GM19351 (cell line): ENCODE measurements around the gene LRRC46.

ENCODE experiments used
- ATAC-seq: cut with Tn5 transposase; IDR thresholded peaks from one replicate; pipeline ENCODE4 v1.9.1; 2021; ENCODE audit warnings: mild to moderate bottlenecking, moderate library complexity; ENCODE audit not compliant: unreplicated experiment

The LRRC46 gene

GRCh38 chr17:47808830-47809480, 22.5 kb upstream of the LRRC46 start:
- no peak for ATAC-seq

DNA sequence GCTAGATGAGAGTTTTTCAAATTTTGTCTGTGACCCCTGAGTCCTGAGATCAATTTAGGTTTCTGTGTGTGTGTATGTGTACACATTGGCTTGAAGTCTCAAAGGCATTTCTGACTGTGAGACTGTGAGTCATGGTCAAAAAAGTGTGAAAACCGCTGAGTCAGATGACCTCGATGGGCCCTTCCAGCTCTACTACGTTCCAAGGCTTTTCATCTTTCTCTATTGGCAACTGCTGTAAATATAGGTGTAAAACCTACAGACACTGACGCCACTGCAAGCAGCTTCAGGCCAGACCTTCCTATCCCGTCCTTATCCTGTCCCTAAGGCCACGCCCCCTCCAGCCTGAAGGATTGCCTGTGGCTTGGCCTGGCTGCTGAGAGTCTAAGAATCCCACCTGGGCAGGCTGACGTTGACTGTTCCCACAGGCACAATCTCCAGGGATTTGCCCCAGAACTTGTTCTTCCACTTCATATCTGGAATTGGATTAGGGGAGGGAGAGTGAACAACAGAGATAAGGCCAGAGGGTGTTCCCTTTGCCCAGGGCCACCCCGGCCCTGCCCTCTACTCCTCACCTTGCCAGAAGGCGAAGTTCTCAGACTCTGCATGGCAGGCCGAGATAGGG, 21.2 kb upstream of the LRRC46 start:
- no peak for ATAC-seq

GRCh38 chr17:47810901-47811635, 20.4 kb upstream of the LRRC46 start:
- ATAC-seq = no peak

- ATAC-seq = no peak
Observed at GRCh38 chr17:47811709-47812108, 19.8 kb upstream of the LRRC46 start.

DNA sequence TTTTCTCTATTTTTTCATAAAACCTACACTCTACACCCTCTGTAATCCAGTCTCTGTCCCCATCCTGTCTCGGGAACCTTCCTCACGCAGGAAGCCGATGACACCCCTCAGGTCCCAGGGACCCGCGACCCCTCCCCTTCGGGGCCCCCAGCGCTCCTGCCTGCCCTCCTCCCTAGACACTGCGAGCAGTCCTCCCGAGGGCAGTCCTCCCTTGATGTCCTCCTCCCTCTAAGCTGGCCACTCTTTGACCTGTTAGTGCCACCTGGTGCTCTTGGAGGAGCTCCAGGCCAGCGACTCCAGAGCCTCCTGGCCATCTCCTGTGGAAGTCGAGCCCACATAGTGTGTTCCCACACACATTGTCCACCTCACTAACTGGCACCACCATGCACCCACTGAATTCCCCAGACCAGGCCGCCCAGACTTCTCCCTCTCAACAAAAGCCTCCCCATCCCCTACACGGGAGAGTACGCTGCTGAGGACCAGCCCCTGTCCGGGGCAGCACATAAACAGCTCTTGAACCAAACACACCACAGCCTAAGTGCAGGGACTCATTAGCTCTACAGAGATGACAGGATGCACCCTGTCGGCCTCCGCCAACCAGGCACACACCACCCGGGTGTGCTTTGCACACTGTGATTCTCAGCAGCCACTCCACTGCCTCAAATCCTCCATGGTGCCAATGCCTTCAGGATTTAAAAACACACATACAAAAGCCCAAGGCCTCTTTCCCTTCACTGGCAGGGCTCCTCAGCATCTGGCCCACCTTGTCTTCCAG, 19.1 kb upstream of the LRRC46 start:
- no peak for ATAC-seq

GRCh38 chr17:47813077-47813476, 18.4 kb upstream of the LRRC46 start:
- ATAC-seq = no peak

DNA sequence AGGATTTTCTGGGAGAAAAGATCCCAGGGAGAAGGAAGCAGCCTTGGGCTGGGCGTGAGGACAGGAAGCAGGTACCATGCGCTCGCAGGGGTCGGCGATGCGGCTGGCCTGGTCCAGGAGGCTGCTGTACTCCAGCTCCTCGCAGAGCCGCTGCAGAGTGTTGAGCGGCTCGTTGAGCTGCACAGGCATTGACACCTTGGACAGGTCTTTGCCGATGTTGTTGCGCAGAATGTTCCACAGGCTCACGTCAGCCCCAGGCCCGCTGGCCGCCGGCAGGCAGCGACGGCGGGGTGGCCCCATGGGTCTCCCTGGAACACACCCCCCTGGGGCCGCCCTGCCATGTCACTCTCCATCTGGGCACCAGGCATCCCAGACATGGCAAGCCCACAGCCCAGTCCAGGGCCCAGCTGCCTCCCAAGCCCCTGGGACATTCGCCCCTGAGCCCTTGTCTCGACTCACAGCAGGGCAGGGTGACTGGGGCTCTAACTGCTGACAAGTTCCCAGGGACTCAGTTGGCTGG, 17.9 kb upstream of the LRRC46 start:
- ATAC-seq = no peak

- no peak for ATAC-seq
Observed at GRCh38 chr17:47815106-47815918, 16.2 kb upstream of the LRRC46 start.

GRCh38 chr17:47816111-47816735, 15.2 kb upstream of the LRRC46 start:
- no peak for ATAC-seq

DNA sequence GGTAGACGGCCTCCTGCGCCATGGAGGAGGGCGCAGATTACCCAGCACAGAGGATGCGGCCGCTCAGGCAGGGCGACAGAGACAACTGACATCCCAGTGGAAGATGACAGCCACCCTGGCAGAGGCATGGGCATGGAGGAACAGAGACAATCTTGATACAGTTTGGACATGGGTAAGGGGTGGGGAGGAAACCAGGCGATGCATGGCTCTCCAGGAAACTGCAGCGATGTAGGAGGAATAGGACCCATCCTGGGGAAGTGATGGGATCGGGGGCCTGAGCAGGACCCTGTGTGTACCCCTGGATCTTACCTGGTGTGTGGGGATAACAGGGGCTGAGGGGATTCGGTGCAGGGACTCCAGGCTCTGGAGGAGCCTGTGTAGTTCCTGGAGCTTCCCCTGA, 14.5 kb upstream of the LRRC46 start:
- no peak for ATAC-seq

DNA sequence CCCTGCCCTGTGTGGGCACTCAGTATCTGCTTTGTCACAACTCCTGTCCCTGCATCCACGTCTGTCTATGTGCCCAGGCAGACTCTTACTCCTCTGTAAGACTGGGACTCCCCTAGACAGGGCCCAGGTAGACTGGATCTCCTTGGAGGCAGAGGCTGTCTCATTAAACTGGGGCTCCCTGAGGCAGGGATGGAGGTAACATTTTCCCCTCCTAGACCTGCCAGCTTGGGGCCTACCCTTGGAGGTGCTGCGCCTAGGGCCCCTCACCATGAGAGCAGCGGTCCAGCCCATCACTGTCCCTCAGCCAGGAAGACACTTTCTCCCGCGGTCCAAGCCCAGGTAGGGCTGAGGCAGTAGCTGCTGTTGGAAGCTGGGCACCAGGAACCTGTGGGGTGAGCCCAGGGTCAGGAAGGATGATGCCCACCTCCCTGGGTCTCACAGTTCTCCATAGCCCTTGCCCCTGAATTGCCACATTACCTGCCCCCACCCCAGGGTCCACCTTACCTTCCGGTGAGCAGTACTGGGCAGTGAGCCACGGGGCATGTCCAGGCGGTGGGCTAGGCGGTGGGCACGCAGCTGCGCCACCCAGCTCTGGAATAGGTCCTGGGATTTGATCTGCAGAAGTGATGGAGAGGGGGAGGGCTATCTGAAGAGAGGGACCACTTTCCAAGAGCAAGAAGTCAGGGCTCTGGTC, 13.3 kb upstream of the LRRC46 start:
- ATAC-seq = no peak

DNA sequence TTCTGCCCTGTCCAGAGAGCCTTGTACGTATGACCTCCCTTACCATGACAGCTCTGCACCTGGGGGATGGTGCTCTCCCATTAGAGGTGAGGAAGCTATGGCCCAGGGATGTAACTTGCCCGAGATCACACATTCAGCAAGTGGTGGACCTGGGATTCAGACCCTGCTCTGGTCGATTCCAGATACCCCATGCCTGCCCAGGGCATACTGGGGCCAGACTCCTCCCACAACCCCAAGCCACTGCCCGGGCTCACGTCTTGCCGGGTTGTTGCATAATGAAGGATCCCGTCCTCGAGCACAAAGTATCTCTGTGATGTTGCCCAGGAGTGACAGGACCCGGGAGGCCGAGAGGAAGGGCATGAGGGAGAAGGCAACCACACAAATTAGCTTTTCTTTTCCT, 12.0 kb upstream of the LRRC46 start:
- ATAC-seq = no peak

GRCh38 chr17:47820033-47820789, 11.3 kb upstream of the LRRC46 start:
- no peak for ATAC-seq

DNA sequence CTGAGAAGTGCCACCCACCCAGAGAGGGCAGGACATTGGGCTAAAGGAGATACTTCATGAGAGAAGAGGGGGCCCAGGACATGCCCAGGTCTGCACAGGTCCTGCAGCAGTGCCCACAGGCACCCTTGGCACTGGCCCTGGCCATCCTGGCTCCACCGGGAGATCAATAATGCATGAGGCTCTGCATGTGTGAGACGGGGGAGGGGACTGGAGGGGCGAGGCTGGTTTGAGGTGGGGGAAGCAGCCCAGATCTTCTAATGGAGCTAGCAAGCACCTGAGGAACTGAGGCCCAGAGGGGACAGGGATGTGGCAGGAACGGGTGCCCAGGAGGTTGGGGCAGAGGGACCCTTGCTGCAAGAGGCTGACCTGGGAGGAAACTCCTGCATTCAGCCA, 10.4 kb upstream of the LRRC46 start:
- no peak for ATAC-seq

DNA sequence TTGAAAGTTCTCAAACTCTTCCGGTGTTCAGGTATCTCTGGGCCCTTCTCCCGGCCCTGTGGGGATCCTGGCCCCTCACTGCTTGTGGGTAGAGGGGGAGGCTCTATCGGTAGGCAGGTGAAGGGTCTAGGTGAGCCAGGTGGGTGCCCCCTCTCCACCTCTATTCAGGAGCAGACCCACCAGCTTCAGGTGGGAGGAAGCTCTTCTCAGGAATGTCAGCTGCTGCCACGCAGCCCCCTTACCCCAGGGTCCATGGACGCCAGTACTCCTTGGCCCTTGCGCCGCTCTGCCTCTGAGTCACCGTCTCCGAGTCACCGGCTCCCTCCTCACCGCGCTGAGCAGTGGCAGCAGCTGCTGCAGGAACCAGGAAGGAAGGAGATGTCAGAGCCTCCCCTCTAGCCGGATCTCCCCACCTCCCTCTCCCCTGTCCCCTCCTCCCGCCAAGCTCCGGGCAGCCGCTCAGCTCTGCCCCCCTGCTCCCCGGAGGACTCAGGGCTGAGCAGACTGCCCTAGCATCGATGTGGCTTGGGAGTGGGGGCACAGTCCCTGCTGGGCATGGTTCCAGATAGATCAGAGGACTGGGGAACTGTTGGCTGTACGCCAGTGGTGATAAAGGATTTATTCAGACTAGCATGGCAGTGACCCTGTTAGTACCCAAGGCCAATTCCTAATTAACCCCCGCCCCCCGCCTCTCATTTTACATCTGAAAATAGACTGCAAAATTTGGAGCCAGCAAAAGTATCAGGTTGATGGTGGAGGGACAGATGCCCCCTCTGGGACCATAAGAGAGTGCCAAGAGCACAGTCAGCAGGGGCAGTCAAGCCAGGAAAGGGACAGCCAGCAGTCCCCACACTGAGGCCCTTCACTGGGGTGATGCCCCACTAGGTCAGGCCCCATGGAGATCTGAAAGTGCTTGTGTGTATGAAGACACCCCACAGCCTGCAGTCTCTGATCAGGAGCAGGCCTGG, 9.8 kb upstream of the LRRC46 start, which contains the start of gene OSBPL7:
Gene OSBPL7, minus strand, starts transcription at position 371 of the 968 bp plus-strand sequence. CDS start 1,516 bp downstream, outside the sequence.
- ATAC-seq = peak; percentile 69

DNA sequence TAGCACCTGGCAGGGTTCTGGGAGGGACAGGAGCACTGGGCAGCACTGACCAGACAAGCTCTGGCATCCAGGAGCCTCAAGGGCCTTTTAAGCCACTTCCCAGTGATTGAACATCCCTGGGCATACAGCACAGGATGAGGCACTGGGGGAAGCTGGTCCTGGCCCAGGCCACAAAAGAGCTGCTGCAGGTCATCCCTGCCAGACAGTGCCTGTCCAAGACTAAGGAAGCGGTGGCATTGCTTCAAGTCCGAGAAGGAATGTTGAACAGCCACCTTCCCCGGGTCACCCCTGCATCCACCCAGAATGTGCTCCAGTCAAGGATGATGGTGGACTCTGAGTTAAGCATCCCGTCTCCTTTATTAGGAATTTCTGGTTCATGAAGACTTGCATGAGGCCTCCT, 8.7 kb upstream of the LRRC46 start:
- ATAC-seq = no peak

- no peak for ATAC-seq
Observed at GRCh38 chr17:47823519-47823918, 8.0 kb upstream of the LRRC46 start.
